ENCODE data around the gene MACROH2A2. TPM values are rescaled to one million over a fixed set of nuclear protein-coding genes. Genes with fewer than 3 reads are reported as not detected.

Gene MACROH2A2
- total RNA-seq, 2 experiments from 2014 or later = 2.2 TPM

DNA sequence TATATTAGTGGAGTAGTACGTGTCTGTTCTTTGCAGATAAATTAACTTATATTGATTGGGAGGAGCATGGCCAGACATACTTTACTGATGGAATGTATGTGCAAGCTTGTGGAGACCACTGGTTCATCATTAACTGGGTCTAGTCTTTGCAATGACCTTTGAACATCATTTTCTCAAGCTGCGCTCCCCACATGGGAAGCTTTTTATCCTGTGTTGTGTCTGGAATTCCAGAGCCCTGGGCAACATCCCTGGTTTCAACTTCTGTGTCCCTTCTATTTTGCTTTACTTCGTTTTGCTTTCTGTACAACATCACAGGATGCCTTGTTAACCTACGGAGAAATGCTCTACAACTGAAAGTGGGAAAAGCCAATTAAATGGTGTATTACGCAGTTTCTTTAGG, 38.3 kb downstream of the MACROH2A2 start:
- H3K9me3 ChIP-seq (ENCODE audit: control insufficient read depth in 1 of 2, insufficient read depth in 1 of 2, low read length in 2 of 2) = no peaks in the 10 kb centered on the region
- H3K36me3 ChIP-seq (ENCODE audit: insufficient read depth, low read length) = peaks cover 7% of the 10 kb centered on the region
- ATAC-seq (ENCODE audit: poor library complexity) = no peak
- Mint-ChIP-seq H3K27me3 (no peaks in the 10 kb centered on the region), H3K4me3 (peak overlapping the region; percentile 70), H3K9me3 (no peaks in the 10 kb centered on the region), H3K27ac (peak overlapping the region; percentile 99), H3K36me3 (ENCODE audit: low read depth) (peaks cover 11% of the 10 kb centered on the region), H3K4me1 (ENCODE audit: low read depth) (peaks cover 52% of the 10 kb centered on the region)
- peaks cover 34% of the 10 kb centered on the region for H3K4me1 ChIP-seq (ENCODE audit: insufficient read depth, low read length)
- ChIA-PET POLR2A (no interaction called here), CTCF (no interaction called here)
- H3K27ac ChIP-seq (ENCODE audit: low read depth in 1 of 2, low read length in 2 of 2) = no peak overlapping the region
- no peak for DNase-seq
- no peaks in the 10 kb centered on the region for H3K27me3 ChIP-seq (ENCODE audit: control insufficient read depth in 1 of 2, insufficient read depth in 2 of 2, low read length in 2 of 2)
- intact Hi-C loops (cut with DNase I, micrococcal nuclease) = no loop called here
- TF ChIP-seq, protein P1, sequence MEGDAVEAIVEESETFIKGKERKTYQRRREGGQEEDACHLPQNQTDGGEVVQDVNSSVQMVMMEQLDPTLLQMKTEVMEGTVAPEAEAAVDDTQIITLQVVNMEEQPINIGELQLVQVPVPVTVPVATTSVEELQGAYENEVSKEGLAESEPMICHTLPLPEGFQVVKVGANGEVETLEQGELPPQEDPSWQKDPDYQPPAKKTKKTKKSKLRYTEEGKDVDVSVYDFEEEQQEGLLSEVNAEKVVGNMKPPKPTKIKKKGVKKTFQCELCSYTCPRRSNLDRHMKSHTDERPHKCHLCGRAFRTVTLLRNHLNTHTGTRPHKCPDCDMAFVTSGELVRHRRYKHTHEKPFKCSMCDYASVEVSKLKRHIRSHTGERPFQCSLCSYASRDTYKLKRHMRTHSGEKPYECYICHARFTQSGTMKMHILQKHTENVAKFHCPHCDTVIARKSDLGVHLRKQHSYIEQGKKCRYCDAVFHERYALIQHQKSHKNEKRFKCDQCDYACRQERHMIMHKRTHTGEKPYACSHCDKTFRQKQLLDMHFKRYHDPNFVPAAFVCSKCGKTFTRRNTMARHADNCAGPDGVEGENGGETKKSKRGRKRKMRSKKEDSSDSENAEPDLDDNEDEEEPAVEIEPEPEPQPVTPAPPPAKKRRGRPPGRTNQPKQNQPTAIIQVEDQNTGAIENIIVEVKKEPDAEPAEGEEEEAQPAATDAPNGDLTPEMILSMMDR (IDR thresholded peaks at IDR 0.05) = no peak
- no peak overlapping the region for H3K4me3 ChIP-seq (ENCODE audit: low read length)

DNA sequence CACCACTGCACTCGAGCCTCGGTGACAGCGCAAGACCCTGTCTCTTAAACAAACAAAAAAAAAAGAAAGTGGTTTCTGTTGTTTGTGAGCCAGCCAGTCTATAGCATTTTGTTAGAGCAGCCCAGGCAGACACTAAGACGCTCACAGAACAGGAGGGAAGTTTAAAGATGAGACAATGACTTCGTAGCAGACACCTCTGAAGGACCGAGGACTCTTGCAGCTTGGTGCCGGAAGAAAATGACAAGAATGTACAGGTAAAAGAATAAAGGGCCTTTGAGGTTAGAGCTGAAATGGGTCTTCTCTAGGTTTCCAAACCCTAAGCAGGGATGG, 39.7 kb downstream of the MACROH2A2 start:
- Histone ChIP-seq H3K4me3 (ENCODE audit: low read length) (peak overlapping the region; percentile 49), H3K36me3 (ENCODE audit: insufficient read depth, low read length) (peaks cover 20% of the 10 kb centered on the region), H3K27ac (ENCODE audit: low read depth in 1 of 2, low read length in 2 of 2) (peak overlapping the region; percentile 47 to 52), H3K9me3 (ENCODE audit: control insufficient read depth in 1 of 2, insufficient read depth in 1 of 2, low read length in 2 of 2) (no peaks in the 10 kb centered on the region), H3K4me1 (ENCODE audit: insufficient read depth, low read length) (peaks cover 34% of the 10 kb centered on the region), H3K27me3 (ENCODE audit: control insufficient read depth in 1 of 2, insufficient read depth in 2 of 2, low read length in 2 of 2) (no peaks in the 10 kb centered on the region)
- peaks cover 60% of the 10 kb centered on the region for H3K4me1 Mint-ChIP-seq (ENCODE audit: low read depth)
- DNase-seq (no peak), ATAC-seq (ENCODE audit: poor library complexity) (peak; percentile 60)
- POLR2A ChIA-PET = interaction anchor here (1.0 to 3.1 kb wide), 8 partner anchors 18 to 312 kb away, joined by 3 to 61 read pairs (median 6); partner anchors contain the start of genes EIF4EBP2, SAR1A and TYSND1
- no peaks in the 10 kb centered on the region for H3K27me3 Mint-ChIP-seq
- intact Hi-C loops (cut with DNase I, micrococcal nuclease) = loop anchor here in 1 of 2 experiments (2.0 kb wide), 1 partner anchor 52 kb away; no protein-coding TSS in a partner anchor
- CTCF ChIA-PET = interaction anchor here (0.9 to 1.7 kb wide), 2 partner anchors 54 to 272 kb away, joined by 3 to 7 read pairs; partner anchors contain the start of gene TYSND1
- peaks cover 20% of the 10 kb centered on the region for H3K36me3 Mint-ChIP-seq (ENCODE audit: low read depth)
- no peaks in the 10 kb centered on the region for H3K9me3 Mint-ChIP-seq
- H3K4me3 Mint-ChIP-seq = peak overlapping the region; percentile 75
- TF ChIP-seq, protein P1 (IDR thresholded peaks at IDR 0.05) = no peak
- peak overlapping the region; percentile 99 for H3K27ac Mint-ChIP-seq

DNA sequence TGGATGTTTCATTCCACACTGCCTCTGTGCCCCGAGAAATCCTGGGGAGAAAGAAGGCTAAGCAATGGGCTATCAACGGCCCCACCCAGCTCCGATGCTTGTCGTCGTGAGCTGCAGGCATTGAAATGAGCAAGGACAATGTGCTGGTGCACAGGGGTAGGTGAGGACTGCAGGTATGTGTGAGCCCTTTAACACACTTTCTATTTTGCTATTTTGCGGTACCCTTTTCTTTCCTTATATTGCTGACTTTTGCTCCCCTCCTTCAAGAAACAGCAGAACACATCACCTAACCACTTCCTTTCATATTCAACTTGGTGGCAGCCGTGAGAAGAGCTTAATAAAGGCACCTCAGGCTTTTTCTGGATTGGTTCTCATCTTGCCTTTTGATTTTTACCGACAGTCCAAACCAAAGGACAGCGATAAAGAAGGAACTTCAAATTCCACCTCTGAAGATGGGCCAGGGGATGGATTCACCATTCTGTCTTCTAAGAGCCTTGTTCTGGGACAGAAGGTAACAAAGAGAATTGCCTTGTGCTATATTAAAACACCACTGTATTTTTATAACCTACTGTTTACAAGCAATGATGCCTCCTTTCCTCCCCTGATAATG, 40.8 kb downstream of the MACROH2A2 start:
- intact Hi-C loops (cut with DNase I, micrococcal nuclease) = loop anchor here in 1 of 2 experiments (2.0 kb wide), 1 partner anchor 51 kb away; no protein-coding TSS in a partner anchor
- POLR2A ChIA-PET = interaction anchor here (0.7 to 3.1 kb wide), 11 partner anchors 20 to 1193 kb away, joined by 3 to 61 read pairs (median 5); partner anchors contain the start of genes EIF4EBP2, PPA1, SAR1A and TYSND1
- CTCF ChIA-PET = interaction anchor here (1.7 kb wide), 1 partner anchor 53 kb away, joined by 7 read pairs; the partner anchor contains the start of gene TYSND1
- Mint-ChIP-seq H3K4me3 (peak overlapping the region; percentile 75), H3K9me3 (no peaks in the 10 kb centered on the region), H3K4me1 (ENCODE audit: low read depth) (peaks cover 64% of the 10 kb centered on the region), H3K27ac (peak overlapping the region; percentile 99), H3K27me3 (no peaks in the 10 kb centered on the region), H3K36me3 (ENCODE audit: low read depth) (peaks cover 27% of the 10 kb centered on the region)
- Histone ChIP-seq H3K4me3 (ENCODE audit: low read length) (peak overlapping the region; percentile 49), H3K4me1 (ENCODE audit: insufficient read depth, low read length) (peaks cover 34% of the 10 kb centered on the region), H3K27ac (ENCODE audit: low read depth in 1 of 2, low read length in 2 of 2) (peak overlapping the region; percentile 47 to 52), H3K9me3 (ENCODE audit: control insufficient read depth in 1 of 2, insufficient read depth in 1 of 2, low read length in 2 of 2) (no peaks in the 10 kb centered on the region), H3K36me3 (ENCODE audit: insufficient read depth, low read length) (peaks cover 25% of the 10 kb centered on the region), H3K27me3 (ENCODE audit: control insufficient read depth in 1 of 2, insufficient read depth in 2 of 2, low read length in 2 of 2) (no peaks in the 10 kb centered on the region)
- ATAC-seq (ENCODE audit: poor library complexity) (peak; percentile 63), DNase-seq (peak in 6 of 14 experiments; percentile 2 to 79 (median 42))
- TF ChIP-seq, protein P1 (IDR thresholded peaks at IDR 0.05) = no peak
